GM12864 (cell line): ENCODE measurements around the gene IL5.
"Not testable (repeated sequence)": the region's sequence is repeated elsewhere in the genome, so short reads cannot be mapped to it uniquely, and the experiment has no call there.

Source experiments
- DNase-seq: peaks from one replicate; pipeline ENCODE4 v3.0.0-alpha.2; 2011; ENCODE audit warnings: low read depth
- H3K4me3 ChIP-seq: 2 replicates; pipeline ENCODE4 v1.5.1; 2011; ENCODE audit warnings: mild to moderate bottlenecking, low read depth, low read length, control low read depth
- TF ChIP-seq, protein P1 (sequence below): IDR thresholded peaks from 2 replicates; pipeline ENCODE4 v1.5.1; 2011; ENCODE audit warnings: low read depth, mild to moderate bottlenecking, moderate library complexity, low read length, control low read depth, inconsistent platforms; ENCODE audit errors: missing control alignments

IL5 gene

DNA sequence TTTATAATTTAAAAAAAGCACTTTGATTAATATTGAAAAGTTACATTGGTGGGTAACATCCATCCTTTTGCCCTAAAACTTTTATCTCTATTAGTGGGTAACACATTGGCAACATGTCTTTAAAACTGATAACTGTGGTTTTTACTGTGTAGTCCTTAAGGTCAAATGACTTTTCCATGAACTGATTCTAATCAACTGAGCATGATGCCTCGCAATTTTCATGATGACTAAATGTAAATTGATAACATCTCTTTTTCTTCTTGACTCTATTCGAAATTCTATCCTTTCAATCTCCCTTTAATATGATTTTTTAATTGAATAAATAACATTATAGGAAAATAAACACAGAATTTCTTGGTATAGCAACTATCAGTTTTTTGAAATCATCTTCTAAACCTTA, 6.3 kb upstream of the IL5 start:
- H3K4me3 ChIP-seq, result no peak overlapping the region
- DNase-seq, result no peak
- TF ChIP-seq, protein P1, sequence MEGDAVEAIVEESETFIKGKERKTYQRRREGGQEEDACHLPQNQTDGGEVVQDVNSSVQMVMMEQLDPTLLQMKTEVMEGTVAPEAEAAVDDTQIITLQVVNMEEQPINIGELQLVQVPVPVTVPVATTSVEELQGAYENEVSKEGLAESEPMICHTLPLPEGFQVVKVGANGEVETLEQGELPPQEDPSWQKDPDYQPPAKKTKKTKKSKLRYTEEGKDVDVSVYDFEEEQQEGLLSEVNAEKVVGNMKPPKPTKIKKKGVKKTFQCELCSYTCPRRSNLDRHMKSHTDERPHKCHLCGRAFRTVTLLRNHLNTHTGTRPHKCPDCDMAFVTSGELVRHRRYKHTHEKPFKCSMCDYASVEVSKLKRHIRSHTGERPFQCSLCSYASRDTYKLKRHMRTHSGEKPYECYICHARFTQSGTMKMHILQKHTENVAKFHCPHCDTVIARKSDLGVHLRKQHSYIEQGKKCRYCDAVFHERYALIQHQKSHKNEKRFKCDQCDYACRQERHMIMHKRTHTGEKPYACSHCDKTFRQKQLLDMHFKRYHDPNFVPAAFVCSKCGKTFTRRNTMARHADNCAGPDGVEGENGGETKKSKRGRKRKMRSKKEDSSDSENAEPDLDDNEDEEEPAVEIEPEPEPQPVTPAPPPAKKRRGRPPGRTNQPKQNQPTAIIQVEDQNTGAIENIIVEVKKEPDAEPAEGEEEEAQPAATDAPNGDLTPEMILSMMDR, result no peak

DNA sequence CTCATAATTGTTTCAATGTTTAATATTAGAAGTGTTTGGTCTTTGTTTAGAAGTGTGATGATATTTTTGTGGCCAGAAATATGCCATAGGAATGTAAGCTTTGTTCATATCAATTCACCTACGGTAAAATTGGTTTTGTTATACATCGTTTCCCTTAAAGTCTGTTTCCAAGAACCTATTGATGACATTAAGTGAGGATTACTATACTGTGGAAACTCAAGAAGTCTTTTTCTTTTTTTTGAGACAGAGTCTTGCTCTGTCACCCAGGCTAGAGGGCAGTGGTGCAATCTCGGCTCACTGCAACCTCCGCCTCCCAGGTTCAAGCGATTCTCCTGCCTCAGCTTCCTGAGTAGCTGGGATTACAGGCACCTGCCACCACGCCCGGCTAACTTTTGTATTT, 5.5 kb upstream of the IL5 start:
- DNase-seq, H3K4me3 ChIP-seq: not testable (repeated sequence)

DNA sequence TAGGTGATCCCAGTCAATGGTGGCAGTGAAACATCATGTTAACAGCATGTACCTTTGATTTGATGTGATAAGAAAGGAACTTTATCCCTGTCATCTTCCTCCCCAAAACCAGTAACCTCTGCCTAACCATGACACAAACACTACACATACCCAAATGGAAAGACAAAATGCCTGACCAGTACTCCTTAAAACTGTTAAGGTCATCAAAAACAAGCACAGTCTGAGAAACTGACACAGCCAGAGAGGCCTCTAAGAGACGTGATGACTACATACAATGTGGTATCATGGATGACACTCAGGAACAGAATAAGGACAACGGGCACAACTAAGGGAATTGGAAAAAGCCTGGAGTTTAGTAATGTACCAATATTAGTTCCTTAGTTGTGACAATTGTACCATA, 3.9 kb upstream of the IL5 start:
- DNase-seq, result no peak
- no peak overlapping the region for H3K4me3 ChIP-seq
- TF ChIP-seq, protein P1, result no peak

DNA sequence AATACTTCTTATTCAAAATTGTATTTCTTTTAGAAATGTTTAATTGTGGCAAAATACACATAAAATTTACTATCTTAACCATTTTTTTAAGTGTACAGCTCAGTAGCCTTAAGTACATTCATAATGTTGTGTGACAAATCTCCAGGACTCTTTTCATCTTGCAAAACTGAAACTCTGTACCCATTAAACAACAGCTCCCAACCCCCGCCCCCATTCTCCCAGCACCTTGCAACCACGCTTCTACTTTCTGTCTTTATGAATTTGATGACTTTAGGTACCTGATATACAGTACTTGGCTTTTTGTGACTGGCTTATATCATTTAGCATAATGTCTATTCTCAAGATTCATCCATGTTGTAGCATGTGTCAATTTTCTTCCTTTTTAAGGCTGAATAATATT, 2.8 kb upstream of the IL5 start:
- H3K4me3 ChIP-seq, result no peak overlapping the region
- DNase-seq, result no peak
- TF ChIP-seq, protein P1, result no peak

DNA sequence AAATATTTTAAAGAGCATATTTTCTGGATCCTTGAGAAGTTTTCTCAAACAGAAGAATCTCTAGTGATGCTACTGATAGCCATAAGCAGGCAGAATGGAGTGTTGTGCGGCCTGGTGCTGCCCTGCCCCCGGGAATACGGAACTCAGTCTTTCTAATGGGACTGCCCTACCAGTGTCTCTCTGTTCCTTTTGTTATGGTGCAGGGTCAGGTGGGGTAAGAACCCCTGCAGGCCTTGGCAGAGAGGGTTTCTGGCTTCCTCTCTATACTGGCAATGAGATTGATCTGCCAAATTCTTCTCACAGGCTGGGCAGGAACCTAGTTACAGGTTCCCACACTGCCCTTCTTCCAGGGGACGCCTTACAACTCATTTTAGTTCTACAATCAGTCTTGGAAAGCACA, 2.6 kb downstream of the IL5 start:
- TF ChIP-seq, protein P1, result no peak
- no peak for DNase-seq

DNA sequence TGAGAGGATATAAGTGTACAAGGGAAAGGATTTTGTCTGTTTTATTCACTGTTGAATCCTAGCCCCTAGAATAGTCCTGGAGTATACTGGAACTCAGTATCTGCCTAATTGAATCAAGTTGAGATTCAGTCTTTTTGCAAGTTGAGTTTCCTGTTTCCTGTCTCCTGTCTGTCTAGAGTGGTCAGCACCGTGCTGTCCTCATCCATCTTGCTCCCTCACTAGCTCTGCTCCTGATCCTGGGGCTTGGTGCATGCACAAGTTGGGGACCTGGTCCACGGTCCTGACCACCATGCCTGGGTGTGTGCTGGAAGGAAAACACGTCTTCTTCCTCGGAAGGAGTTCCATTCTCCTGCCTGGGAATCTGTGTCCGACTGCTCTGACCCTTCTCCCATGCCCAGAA, 3.2 kb downstream of the IL5 start:
- TF ChIP-seq, protein P1, result no peak
- no peak for DNase-seq
- no peak overlapping the region for H3K4me3 ChIP-seq

More for the DNA sequence above, 2.6 kb downstream of the IL5 start:
- no peak overlapping the region for H3K4me3 ChIP-seq

DNA sequence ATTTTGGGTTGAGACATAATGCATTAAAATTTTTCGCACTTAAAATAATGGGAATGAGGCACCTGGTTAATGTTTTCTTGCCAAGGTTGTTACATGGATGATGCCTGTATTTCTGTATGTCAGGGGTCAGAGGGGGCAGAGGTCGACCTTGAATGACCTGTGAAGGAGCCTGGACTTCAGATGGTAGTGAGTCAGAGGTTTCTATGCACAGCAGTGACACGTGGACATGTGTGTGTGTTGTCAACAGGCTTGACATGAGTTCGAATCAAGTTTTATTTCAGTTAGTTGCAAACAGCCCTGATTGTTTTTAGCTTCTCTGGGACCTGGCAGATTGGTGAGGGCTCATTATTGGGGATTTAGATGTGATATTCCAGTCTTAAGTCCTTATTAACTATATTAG, 3.6 kb downstream of the IL5 start:
- DNase-seq, result no peak
- H3K4me3 ChIP-seq, result no peak overlapping the region
- TF ChIP-seq, protein P1, result no peak

DNA sequence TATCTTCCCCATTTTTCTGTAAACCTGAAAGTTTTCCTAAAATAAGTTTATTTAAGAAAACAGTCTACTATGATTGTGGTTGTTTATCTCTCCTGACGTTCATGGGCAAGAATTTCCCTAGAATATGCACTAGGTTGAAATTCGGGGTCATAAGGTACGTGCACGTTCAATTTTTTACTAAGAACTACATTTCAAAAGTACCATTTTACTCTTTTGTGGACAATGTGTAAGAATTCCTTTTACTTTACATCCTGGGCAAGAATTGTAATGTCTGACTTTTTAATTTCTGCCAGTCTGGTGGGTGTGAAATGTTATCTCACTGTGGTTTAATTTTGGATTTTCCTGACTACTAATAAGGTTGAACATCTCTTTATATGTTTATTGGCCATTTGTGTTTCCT, 12.4 kb downstream of the IL5 start:
- TF ChIP-seq, protein P1, result no peak
- no peak for DNase-seq
- no peak overlapping the region for H3K4me3 ChIP-seq
